COLO668 (cell line): Measurements from ENCODE around the gene SIVA1.

Experiments
- DNase-seq: peaks from one replicate; lab custom pipeline; 2025; ENCODE audit not compliant: unreplicated experiment; lab: John Stamatoyannopoulos, UW

The SIVA1 gene

GRCh38 chr14:104795781-104796686, 43.1 kb downstream of the SIVA1 start:
- DNase-seq = peak; percentile 87

- no peak for DNase-seq
Measured at GRCh38 chr14:104796687-104797081, 43.7 kb downstream of the SIVA1 start.

DNA sequence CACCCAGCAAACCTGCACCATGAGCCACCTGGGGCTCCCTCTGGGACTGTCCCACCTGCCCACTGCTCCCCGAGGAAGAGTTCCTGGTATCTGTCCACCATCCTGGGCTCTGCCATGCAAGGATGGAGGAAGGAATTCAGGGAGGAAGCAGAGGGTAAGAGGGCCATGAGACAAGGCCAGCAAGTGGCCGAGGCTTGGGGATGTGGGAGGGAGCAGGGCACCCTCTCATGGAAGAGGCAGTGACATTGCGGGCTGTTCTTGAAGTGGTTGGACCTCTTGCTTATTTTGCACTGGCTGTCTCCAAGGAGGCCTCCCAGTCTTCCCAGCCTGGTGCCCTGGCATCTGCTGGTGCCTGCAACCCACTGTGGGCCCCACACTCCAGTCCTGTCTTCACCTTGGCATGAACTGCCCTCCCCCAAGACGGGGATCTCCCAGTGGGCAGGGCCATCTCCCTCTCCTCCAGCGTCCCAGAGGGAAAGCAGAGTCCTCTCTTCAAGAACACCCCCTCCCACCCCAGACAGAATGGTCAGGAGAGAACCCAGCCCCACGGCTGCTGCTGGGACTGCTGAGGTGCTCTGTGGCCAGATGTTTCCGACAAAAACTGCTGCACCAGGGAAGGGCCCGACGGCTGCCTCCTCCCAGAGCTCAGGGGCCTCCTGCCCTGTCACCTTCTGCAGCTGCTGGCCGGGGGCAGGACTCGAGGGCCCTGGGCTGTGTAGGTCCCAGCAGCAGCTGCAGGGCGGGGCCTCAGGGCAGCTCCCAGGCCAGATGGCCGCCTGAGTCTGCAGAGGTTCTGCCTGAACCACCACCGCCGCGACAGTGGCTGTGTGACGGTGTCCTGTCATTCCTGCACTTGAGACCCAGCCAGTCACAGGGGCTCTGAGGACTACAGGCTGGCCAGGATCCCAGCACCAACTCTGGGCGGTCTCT, 44.4 kb downstream of the SIVA1 start:
- peak; percentile 85 for DNase-seq

DNA sequence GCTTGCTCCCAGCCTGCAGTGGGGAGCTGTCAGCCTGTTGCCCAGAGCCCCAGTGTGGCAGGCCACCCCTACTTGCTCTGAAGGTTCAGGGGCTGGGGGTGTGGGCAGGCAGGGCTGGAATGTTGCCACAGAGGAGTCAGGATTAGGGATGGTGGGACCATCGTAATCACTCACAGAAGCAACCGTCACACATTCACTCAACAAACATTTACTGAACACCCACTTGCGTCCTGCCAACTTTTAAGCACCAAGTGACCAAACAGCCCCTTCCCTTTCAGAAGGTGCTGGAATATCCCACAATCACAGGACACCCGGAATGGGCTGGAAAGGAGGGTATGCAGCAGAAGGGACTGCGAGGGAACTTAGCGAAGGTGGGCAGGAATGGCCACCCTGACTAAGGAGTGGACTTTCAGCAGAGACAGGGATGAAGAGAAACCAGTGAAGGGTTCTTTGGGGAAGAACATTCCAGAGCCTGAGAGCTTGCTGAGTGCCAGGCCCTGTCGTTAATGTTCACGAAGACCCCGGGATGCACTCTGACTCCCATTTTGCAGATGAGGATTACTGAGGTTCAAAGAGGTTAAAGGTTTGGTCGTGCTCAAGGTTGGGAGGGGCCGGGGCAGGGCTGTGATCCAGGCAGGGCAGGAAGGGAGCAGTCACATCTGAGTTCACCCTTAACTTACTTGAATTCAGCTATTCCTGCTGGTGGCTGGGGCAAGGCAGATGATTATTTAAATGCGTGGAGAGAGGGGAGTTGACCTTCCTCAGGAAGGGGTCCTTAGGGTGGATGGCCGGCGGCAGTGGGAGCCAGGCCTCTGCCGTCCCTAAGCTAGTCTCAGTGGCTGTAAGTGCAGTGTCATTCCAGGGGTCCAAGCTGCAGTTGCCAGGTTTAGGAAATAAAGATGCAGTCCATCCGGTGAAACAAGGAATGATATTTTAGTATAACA, 45.6 kb downstream of the SIVA1 start:
- no peak for DNase-seq

DNA sequence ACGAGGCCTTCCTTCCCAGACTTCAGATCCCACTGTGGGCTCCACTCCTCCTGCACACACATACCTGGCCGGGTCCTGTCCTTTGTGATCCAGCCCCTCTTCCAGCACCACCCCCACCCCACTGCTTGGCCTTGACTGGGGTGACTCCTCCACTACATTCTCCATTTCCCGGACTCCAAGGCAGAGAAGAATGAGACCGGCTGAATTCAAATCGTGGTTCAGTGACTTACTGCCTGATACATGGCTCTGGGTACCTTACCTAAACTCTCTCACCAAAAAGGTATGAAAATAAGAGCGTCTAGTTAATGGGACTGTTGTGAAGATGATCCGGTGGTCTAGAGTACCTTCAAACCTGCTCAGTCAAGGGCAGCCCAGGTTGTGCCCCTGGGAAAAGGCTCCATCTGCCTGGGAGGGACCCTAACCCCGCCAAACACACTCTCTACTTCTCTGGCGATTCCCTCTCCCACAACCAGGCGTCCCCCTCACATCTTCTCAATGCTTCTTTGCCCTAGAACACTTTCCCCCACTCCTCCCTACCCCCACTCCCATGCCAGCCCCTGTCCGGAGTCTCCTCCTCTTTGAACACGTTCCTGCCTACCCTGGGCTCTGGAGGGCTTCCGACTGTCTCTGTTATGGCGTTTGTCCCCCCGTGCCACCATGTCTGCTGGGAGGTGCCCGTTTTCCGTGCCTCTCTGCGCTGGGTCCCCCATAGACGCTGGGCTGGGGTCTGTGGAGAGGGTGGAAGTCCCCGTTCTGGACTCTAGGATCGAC, 46.5 kb downstream of the SIVA1 start:
- DNase-seq = no peak

- DNase-seq = peak; percentile 81
Measured at GRCh38 chr14:104800015-104800770, 47.2 kb downstream of the SIVA1 start.

DNA sequence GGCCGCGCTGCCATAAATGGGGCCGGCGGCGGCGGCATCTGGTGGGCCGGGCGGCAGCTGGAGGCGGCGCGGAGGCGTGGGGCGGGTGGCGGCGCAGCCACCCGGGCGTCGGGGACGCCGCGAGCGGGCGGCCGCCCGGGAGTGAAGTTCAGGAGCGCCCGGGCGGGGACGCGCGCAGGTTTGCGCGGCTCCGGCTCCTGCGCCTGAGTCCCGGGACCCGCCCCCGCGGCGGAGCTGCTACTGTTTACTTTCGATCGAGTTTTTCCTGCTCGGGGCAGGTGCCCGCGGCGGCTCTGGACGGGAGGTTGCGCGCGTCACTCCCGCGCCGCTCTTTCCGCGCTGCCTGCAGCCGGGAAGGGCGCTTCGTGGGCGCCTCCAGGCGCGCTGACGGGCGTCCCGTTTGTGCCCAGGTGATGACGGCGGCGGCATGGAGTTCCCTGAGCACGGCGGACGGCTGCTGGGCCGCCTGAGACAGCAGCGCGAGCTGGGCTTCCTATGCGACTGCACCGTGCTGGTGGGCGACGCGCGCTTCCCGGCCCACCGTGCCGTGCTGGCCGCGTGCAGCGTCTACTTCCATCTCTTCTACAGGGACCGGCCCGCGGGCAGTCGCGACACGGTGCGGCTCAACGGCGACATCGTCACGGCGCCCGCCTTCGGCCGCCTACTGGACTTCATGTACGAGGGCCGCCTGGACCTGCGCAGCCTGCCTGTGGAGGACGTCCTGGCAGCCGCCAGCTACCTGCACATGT, 48.0 kb downstream of the SIVA1 start, which contains the start of gene ZBTB42:
Gene ZBTB42, plus strand, starts transcription at position 331 of the 749 bp plus-strand sequence. Its CDS starts 97 bp downstream, at position 428.
- DNase-seq = peak; percentile 92

DNA sequence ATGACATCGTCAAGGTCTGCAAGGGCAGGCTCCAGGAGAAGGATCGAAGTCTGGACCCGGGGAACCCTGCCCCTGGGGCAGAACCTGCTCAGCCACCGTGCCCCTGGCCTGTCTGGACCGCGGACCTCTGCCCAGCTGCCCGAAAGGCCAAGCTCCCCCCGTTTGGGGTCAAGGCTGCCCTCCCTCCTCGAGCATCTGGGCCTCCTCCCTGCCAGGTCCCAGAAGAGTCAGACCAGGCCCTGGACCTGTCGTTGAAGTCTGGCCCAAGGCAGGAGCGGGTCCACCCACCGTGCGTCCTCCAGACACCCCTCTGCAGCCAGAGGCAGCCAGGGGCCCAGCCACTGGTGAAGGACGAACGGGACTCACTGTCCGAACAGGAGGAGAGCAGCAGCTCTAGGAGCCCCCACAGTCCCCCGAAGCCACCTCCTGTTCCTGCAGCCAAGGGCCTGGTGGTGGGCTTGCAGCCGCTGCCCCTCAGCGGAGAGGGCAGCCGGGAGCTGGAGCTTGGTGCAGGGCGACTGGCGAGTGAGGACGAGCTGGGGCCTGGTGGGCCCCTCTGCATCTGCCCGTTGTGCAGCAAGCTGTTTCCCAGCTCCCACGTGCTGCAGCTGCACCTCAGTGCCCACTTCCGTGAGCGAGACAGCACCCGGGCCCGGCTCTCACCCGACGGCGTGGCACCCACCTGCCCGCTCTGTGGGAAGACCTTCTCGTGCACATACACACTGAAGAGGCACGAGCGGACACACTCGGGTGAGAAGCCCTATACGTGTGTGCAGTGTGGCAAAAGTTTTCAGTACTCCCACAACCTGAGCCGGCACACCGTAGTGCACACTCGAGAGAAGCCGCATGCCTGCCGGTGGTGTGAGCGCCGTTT, 48.8 kb downstream of the SIVA1 start:
- DNase-seq = no peak

GRCh38 chr14:104802394-104803184, 49.6 kb downstream of the SIVA1 start:
- DNase-seq = no peak

GRCh38 chr14:104803280-104803911, 50.4 kb downstream of the SIVA1 start:
- no peak for DNase-seq

GRCh38 chr14:104803912-104804410, 51.0 kb downstream of the SIVA1 start:
- peak; percentile 43 for DNase-seq

DNA sequence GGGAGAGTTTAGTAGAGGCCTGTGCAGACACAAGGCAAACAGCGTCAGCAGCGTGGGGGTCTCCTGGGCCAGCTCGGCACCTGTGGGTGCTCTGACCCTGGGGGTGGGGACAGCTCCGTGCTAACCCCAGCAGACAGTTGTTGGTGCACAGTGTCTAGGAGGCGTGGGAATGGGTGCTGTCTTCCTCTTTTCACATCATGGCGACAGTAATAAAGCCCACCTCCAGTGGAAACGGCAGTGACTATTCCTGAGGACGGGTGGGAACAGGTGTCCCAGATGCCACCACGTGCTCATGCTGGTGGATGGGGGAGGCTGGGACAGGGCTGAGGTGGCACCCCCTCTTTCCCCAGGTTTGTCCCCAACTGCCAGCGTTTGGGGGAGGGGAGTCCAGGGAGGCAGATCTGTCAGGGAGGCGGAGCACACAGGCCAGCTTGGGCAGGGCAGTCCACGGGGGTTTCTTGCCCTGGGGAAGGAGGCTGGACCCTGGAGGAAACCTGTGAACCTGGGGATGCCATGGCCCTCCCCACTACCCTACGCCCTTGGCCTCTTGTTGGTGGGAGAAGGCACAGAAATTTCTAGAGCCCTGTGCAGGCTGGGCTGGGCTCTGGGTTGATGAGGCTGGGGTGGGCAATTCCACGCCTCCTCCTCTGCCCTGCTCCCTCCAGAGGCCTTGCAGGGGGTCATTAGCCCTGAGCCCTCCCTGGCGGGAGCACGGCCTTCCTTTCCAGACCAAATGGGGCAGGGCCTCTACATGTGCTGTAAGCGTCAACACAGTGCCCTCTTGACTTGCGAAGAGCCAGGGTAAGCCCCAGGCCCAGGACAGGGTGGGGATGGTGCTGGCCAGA, 51.8 kb downstream of the SIVA1 start:
- no peak for DNase-seq

GRCh38 chr14:104805326-104805678, 52.4 kb downstream of the SIVA1 start:
- DNase-seq = peak; percentile 32

DNA sequence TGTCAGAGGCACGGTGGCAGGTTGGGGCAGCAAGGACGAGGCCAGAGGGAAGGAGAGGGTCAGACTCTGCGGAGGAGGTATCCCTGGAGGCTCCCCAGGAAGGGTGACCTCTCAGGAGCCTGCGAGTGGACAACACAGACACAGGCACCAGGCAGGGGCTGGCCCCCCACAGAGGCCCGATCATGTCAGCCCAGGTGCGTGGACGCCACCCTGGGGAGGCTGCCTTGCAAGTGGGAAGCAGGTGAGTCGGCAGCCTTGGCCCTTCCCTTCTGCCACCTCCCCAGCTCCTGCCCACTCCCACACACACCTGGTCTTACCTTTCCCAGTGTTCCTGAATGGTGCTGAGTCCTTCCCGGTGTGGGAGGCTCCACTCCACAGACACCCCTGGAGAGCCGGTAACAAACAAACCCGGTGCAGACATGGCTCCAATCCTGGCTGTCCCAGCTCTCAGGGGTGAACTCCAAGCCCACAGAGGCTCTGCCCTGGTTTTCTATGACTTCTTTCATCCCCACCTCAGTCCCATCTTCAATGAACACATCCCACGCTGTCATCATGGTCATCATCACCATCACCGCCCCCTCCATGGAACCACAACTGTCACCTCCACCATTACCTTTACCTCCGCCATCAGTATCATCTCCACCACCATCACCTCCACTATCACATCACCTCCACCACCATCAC, 53.1 kb downstream of the SIVA1 start:
- no peak for DNase-seq
